Smooth muscle cell (in vitro differentiated cells): Measurements from ENCODE around the gene SLC5A10. TPM values are rescaled to one million over a fixed set of nuclear protein-coding genes. Genes with fewer than 3 reads are reported as not detected.
A peak's percentile ranks its signal among the peaks of the same experiment; 100 is the strongest.

Experiments
- DNase-seq: peaks from one replicate; lab custom pipeline; 2025; ENCODE audit not compliant: unreplicated experiment; lab: John Stamatoyannopoulos, UW
- H2AFZ ChIP-seq: fragments of 200-600 bp; sonication (generic); 2 replicates; pipeline ENCODE4 v1.6.0; 2016; ENCODE audit warnings: antibody characterized with exemption, low read depth, mild to moderate bottlenecking
- H3F3A ChIP-seq: fragments of 200-600 bp; sonication (generic); 2 replicates; pipeline ENCODE4 v1.6.0; 2017; ENCODE audit warnings: antibody characterized with exemption, low read depth
- H3K27ac ChIP-seq: fragments of 200-600 bp; sonication (generic); 2 replicates; pipeline ENCODE4 v1.5.1; 2016; ENCODE audit warnings: low read depth, mild to moderate bottlenecking
- H3K27me3 ChIP-seq: fragments of 200-600 bp; sonication (generic); 2 replicates; pipeline ENCODE4 v1.6.1; 2016; ENCODE audit warnings: low read depth, mild to moderate bottlenecking
- H3K36me3 ChIP-seq: fragments of 200-600 bp; sonication (generic); 2 replicates; pipeline ENCODE4 v1.5.1; 2016; ENCODE audit warnings: low read depth
- H3K4me1 ChIP-seq: fragments of 200-600 bp; sonication (generic); 2 replicates; pipeline ENCODE4 v1.5.1; 2016; ENCODE audit warnings: low read depth
- H3K4me2 ChIP-seq: fragments of 200-600 bp; sonication (generic); 2 replicates; pipeline ENCODE4 v1.6.0; 2016; ENCODE audit warnings: mild to moderate bottlenecking
- H3K4me3 ChIP-seq: fragments of 200-600 bp; sonication (generic); 2 replicates; pipeline ENCODE4 v1.5.1; 2016; ENCODE audit warnings: mild to moderate bottlenecking
- H3K79me2 ChIP-seq: fragments of 200-600 bp; sonication (generic); 2 replicates; pipeline ENCODE4 v1.6.0; 2016; ENCODE audit warnings: low read depth, mild to moderate bottlenecking
- H3K9ac ChIP-seq: fragments of 200-600 bp; sonication (generic); 2 replicates; pipeline ENCODE4 v1.6.0; 2016; ENCODE audit warnings: low read depth
- H3K9me3 ChIP-seq: fragments of 200-600 bp; sonication (generic); replicated peaks from 2 replicates; pipeline ENCODE4 v1.5.1; 2016; ENCODE audit warnings: low read depth
- H4K20me1 ChIP-seq: fragments of 200-600 bp; sonication (generic); 2 replicates; pipeline ENCODE4 v1.6.0; 2016; ENCODE audit warnings: low read depth
- whole genome bisulfite sequencing: methylation state at CpG from one replicate; pipeline ENCODE4 v1.1.7; 2016; ENCODE audit warnings: low lambda C conversion rate; 5-methylcytosine and 5-hydroxymethylcytosine counted together
- polyA plus RNA-seq: library from polyadenylated mRNA; unstranded; fragments of >200 nt; fragmentation: Nextera tagmentation; extraction: Ambion mirVana; gene quantifications from 2 replicates; pipeline ENCODE4 v1.2.1, GENCODE V29; 2016
- total RNA-seq: library from RNA; depleted of rRNA; stranded (reverse); fragments of >200 nt; gene quantifications from 2 replicates; pipeline ENCODE4 v1.2.3, GENCODE V29; 2014
- TF ChIP-seq, protein P1 (sequence below): fragments of 200-600 bp; sonication (generic); IDR thresholded peaks from 2 replicates; pipeline ENCODE4 v1.5.1; 2017; ENCODE audit warnings: borderline replicate concordance, mild to moderate bottlenecking, antibody characterized with exemption; ENCODE audit not compliant: insufficient read depth, poor library complexity, severe bottlenecking

The SLC5A10 gene
- total RNA-seq = not detected in 2 replicates
- polyA plus RNA-seq = not detected in 2 replicates

DNA sequence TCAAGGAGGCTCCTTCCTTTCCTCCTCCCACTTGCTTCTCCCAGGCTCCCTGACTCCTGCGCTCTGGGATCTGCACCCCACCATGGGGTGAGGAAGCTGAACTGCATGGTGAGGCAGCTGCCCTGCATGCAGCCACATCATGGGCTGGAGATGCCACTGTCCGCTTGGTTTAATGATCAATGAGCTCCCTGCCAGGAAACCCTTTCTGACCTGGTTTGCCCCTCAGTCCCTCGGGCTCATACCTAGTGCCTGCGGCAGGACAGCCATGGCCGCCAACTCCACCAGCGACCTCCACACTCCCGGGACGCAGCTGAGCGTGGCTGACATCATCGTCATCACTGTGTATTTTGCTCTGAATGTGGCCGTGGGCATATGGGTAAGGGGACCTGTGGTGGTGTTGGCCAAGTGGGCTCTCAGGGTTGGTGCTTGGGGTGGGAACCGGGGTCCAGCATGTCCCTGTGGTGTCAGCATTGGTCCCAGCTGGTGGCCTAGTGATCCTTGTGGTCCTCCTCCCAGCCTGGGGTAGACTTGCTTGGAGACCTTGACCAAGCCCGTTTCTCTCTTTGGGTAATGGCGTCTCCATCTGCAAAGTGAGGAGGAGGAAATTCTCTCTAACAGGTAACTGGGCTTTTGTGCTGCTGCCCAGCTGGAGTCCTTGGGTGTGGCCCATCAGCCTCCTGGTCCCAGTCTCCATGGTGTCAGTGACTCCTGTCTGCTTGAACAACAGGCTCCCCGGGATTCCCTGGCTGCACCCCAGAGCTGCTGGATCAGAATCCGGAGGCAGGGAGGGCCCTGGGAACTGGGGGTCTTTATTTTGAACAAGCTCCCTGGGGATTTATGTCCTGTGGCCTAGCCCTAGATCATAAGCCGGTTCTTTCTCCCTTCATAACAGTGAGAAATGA, at the start of gene SLC5A10:
TSS of gene SLC5A10 (plus strand) at position 225 of the 902 bp plus-strand sequence. CDS start at position 266, 41 bp downstream.
- Histone ChIP-seq H3K4me2 (no peak within 1 kb of the TSS), H3K79me2 (no peaks in the 10 kb centered on the region), H3K4me1 (no peaks in the 10 kb centered on the region), H3K9me3 (no peaks in the 10 kb centered on the region), H3K27ac (no peak within 1 kb of the TSS), H4K20me1 (no peaks in the 10 kb centered on the region), H3K9ac (no peak within 1 kb of the TSS), H3F3A (no peaks in the 10 kb centered on the region), H3K36me3 (no peaks in the 10 kb centered on the region), H2AFZ (no peak within 1 kb of the TSS), H3K27me3 (no peaks in the 10 kb centered on the region), H3K4me3 (no peak within 1 kb of the TSS)
- WGBS = 93% methylated on average over 17 of the region's 17 CpGs
- DNase-seq = no peak
- TF ChIP-seq, protein P1, sequence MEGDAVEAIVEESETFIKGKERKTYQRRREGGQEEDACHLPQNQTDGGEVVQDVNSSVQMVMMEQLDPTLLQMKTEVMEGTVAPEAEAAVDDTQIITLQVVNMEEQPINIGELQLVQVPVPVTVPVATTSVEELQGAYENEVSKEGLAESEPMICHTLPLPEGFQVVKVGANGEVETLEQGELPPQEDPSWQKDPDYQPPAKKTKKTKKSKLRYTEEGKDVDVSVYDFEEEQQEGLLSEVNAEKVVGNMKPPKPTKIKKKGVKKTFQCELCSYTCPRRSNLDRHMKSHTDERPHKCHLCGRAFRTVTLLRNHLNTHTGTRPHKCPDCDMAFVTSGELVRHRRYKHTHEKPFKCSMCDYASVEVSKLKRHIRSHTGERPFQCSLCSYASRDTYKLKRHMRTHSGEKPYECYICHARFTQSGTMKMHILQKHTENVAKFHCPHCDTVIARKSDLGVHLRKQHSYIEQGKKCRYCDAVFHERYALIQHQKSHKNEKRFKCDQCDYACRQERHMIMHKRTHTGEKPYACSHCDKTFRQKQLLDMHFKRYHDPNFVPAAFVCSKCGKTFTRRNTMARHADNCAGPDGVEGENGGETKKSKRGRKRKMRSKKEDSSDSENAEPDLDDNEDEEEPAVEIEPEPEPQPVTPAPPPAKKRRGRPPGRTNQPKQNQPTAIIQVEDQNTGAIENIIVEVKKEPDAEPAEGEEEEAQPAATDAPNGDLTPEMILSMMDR = peak; percentile 12

DNA sequence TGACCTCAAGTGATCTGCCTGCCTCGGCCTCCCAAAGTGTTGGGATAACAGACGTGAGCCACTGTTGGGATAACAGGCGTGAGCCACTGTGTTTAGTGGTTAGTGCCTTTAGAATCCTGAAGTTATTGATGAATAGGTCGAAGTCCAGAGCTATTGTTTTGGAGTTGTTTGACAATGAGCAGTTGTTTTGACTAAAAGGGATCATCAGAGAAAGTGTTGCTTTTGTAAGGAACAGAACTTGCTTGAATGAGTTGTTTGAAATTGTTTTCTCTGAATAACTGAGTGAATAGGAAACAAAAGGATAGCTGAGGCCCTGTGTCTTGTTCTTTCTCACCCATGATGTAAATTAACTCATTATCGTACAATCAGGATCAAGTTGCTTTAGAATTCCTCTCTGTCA, 47.5 kb upstream of the SLC5A10 start:
- TF ChIP-seq, protein P1 = no peak
- Histone ChIP-seq H3K9ac (no peak overlapping the region), H3K79me2 (no peaks in the 10 kb centered on the region), H3F3A (no peaks in the 10 kb centered on the region), H3K36me3 (no peaks in the 10 kb centered on the region), H4K20me1 (no peaks in the 10 kb centered on the region), H3K4me3 (no peak overlapping the region), H3K4me2 (no peak overlapping the region), H2AFZ (no peak overlapping the region), H3K4me1 (no peaks in the 10 kb centered on the region), H3K9me3 (no peaks in the 10 kb centered on the region), H3K27me3 (no peaks in the 10 kb centered on the region), H3K27ac (no peak overlapping the region)
- DNase-seq = no peak
- 93% methylated on average over 5 of the region's 5 CpGs for WGBS

DNA sequence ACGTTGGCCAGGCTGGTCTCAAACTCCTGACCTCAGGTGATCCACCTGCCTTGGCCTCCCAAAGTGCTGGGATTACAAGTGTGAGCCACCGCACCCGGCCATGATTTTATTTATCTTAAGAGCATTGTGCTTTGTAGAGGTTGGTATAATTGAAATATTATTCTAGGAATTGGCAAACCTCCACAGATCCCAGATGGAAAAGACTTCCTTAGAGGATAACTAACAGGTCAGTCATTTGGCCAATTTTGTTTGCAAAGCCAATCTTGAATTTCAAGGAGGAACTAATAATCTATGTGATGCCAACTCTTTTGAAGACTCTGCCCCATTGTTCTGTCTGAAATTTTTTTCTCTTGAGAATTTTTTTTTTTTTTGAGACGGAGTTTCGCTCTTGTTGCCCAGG, 46.7 kb upstream of the SLC5A10 start:
- H3K27ac ChIP-seq = no peak overlapping the region
- TF ChIP-seq, protein P1 = no peak
- no peaks in the 10 kb centered on the region for H3K79me2 ChIP-seq
- no peaks in the 10 kb centered on the region for H3K9me3 ChIP-seq
- H3K9ac ChIP-seq = no peak overlapping the region
- H3K4me1 ChIP-seq = no peaks in the 10 kb centered on the region
- no peaks in the 10 kb centered on the region for H3K36me3 ChIP-seq
- H4K20me1 ChIP-seq = no peaks in the 10 kb centered on the region
- no peak overlapping the region for H3K4me2 ChIP-seq
- no peak for DNase-seq
- H3F3A ChIP-seq = no peaks in the 10 kb centered on the region
- no peak overlapping the region for H3K4me3 ChIP-seq
- no peak overlapping the region for H2AFZ ChIP-seq
- 97% methylated on average over 5 of the region's 5 CpGs for WGBS
- no peaks in the 10 kb centered on the region for H3K27me3 ChIP-seq
